ENCODE results near the gene FBXL17. TPM values are rescaled to one million over a fixed set of nuclear protein-coding genes. Genes with fewer than 3 reads are reported as not detected.

Gene FBXL17
- total RNA-seq, 2 donors from 2014 or later, result 14.1 to 22.8 TPM

GRCh38 chr5:107817436-107817835, 564.5 kb downstream of the FBXL17 start:
- Histone ChIP-seq H3K27ac (no peak overlapping the region), H3K4me3 (no peak overlapping the region), H3K4me1 (no peaks in the 10 kb centered on the region), H3K9me3 (no peaks in the 10 kb centered on the region), H3K36me3 (no peaks in the 10 kb centered on the region), H3K9ac (ENCODE audit: low read depth in 2 of 2, low read length in 2 of 2) (no peak overlapping the region), H3K27me3 (no peaks in the 10 kb centered on the region)
- intact Hi-C loops (cut with DNase I), result no loop called here
- no peak for DNase-seq
- no peak for TF ChIP-seq CTCF (IDR thresholded peaks at IDR 0.05)

- H3K27me3 ChIP-seq, result no peaks in the 10 kb centered on the region
- no peaks in the 10 kb centered on the region for H3K4me1 ChIP-seq
- no peaks in the 10 kb centered on the region for H3K36me3 ChIP-seq
- no peaks in the 10 kb centered on the region for H3K9me3 ChIP-seq
- no peak for TF ChIP-seq CTCF (IDR thresholded peaks at IDR 0.05)
- intact Hi-C loops (cut with DNase I), result no loop called here
- no peak overlapping the region for H3K9ac ChIP-seq (ENCODE audit: low read depth in 2 of 2, low read length in 2 of 2)
- DNase-seq, result no peak
- no peak overlapping the region for H3K27ac ChIP-seq
- H3K4me3 ChIP-seq, result no peak overlapping the region
Measured at GRCh38 chr5:107815109-107815508, 566.8 kb downstream of the FBXL17 start.

- Histone ChIP-seq H3K9ac (ENCODE audit: low read depth in 2 of 2, low read length in 2 of 2) (no peak overlapping the region), H3K4me1 (no peaks in the 10 kb centered on the region), H3K27ac (no peak overlapping the region), H3K36me3 (no peaks in the 10 kb centered on the region), H3K9me3 (no peaks in the 10 kb centered on the region), H3K4me3 (no peak overlapping the region), H3K27me3 (no peaks in the 10 kb centered on the region)
- no peak for TF ChIP-seq CTCF (IDR thresholded peaks at IDR 0.05)
- DNase-seq, result no peak
- intact Hi-C loops (cut with DNase I), result no loop called here
Measured at GRCh38 chr5:107814183-107814827, 567.6 kb downstream of the FBXL17 start.

GRCh38 chr5:107813559-107813958, 568.3 kb downstream of the FBXL17 start:
- no peak for TF ChIP-seq CTCF (IDR thresholded peaks at IDR 0.05)
- H3K9ac ChIP-seq (ENCODE audit: low read depth in 2 of 2, low read length in 2 of 2), result no peak overlapping the region
- H3K36me3 ChIP-seq, result no peaks in the 10 kb centered on the region
- H3K27me3 ChIP-seq, result no peaks in the 10 kb centered on the region
- H3K4me1 ChIP-seq, result no peaks in the 10 kb centered on the region
- H3K9me3 ChIP-seq, result no peaks in the 10 kb centered on the region
- no peak overlapping the region for H3K27ac ChIP-seq
- no peak for DNase-seq
- no peak overlapping the region for H3K4me3 ChIP-seq
- intact Hi-C loops (cut with DNase I), result no loop called here

- no peaks in the 10 kb centered on the region for H3K36me3 ChIP-seq
- H3K9ac ChIP-seq (ENCODE audit: low read depth in 2 of 2, low read length in 2 of 2), result no peak overlapping the region
- H3K27me3 ChIP-seq, result no peaks in the 10 kb centered on the region
- H3K9me3 ChIP-seq, result no peaks in the 10 kb centered on the region
- no peaks in the 10 kb centered on the region for H3K4me1 ChIP-seq
- TF ChIP-seq CTCF (IDR thresholded peaks at IDR 0.05), result no peak
- no peak for DNase-seq
- intact Hi-C loops (cut with DNase I), result no loop called here
- no peak overlapping the region for H3K27ac ChIP-seq
- no peak overlapping the region for H3K4me3 ChIP-seq
Measured at GRCh38 chr5:107812570-107813141, 569.2 kb downstream of the FBXL17 start.
